ENCODE measurements around the gene EXOC6B. TPM values are rescaled to one million over a fixed set of nuclear protein-coding genes. Genes with fewer than 3 reads are reported as not detected.

The EXOC6B gene
- total RNA-seq, 1 donor from 2014 or later: 32.2 TPM

DNA sequence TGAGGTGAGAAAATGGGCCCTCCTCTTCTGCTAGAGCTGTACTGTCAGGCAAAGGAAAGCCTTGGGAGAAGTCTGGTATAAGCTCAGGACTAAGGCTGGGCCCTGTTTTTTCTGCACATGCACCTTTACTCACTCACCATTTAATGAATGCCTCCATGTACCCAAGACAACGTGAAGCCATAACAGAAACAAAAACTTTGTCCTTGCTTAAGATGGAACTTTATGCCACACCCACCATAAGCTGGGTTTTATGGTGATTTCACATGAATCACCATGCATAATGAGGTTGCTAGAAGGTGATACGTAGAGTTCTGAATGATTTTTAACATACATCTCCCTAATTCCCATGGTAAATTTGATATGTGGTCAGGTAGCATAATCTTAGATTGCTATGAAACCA is 614.5 kb downstream of the EXOC6B start:
- no peaks in the 10 kb centered on the region for H3K36me3 Mint-ChIP-seq (ENCODE audit: low read depth)
- DNase-seq (ENCODE audit: low spot score): no peak
- TF ChIP-seq CTCF (IDR thresholded peaks at IDR 0.05): no peak
- H3K9me3 Mint-ChIP-seq (ENCODE audit: low read depth): no peaks in the 10 kb centered on the region
- no peak overlapping the region for H3K4me3 Mint-ChIP-seq (ENCODE audit: unreplicated experiment)
- H3K27ac Mint-ChIP-seq (ENCODE audit: unreplicated experiment): no peak overlapping the region
- H3K4me1 Mint-ChIP-seq (ENCODE audit: low read depth): peaks cover 11% of the 10 kb centered on the region
- H3K27me3 Mint-ChIP-seq (ENCODE audit: low read depth): no peaks in the 10 kb centered on the region

DNA sequence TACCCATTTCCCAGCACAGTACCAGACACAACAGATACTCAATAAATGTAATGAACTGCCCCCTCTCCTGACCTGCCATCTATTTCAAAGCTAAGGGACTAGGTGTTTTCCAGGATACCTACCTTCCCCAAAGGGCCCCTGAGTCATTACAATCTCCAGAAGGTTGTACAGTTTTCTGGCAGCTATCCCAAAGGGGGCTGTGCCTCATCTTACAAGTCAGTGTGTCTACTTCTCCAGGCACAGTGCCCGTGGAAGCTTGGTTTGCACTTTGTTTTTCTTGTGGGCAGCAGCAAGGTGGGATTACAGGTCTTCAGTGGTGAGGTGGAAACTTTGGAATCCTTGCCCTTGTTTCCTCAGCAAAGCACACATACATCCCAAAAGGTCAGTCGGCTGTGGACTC is 615.4 kb downstream of the EXOC6B start:
- DNase-seq (ENCODE audit: low spot score): no peak
- Mint-ChIP-seq H3K27ac (ENCODE audit: unreplicated experiment) (no peak overlapping the region), H3K4me3 (ENCODE audit: unreplicated experiment) (no peak overlapping the region), H3K9me3 (ENCODE audit: low read depth) (no peaks in the 10 kb centered on the region), H3K27me3 (ENCODE audit: low read depth) (no peaks in the 10 kb centered on the region), H3K36me3 (ENCODE audit: low read depth) (no peaks in the 10 kb centered on the region), H3K4me1 (ENCODE audit: low read depth) (peaks cover 12% of the 10 kb centered on the region)
- TF ChIP-seq CTCF (IDR thresholded peaks at IDR 0.05): no peak

GRCh38 chr2:72208225-72208624 is 617.6 kb downstream of the EXOC6B start:
- no peaks in the 10 kb centered on the region for H3K36me3 Mint-ChIP-seq (ENCODE audit: low read depth)
- no peak overlapping the region for H3K4me3 Mint-ChIP-seq (ENCODE audit: unreplicated experiment)

DNA sequence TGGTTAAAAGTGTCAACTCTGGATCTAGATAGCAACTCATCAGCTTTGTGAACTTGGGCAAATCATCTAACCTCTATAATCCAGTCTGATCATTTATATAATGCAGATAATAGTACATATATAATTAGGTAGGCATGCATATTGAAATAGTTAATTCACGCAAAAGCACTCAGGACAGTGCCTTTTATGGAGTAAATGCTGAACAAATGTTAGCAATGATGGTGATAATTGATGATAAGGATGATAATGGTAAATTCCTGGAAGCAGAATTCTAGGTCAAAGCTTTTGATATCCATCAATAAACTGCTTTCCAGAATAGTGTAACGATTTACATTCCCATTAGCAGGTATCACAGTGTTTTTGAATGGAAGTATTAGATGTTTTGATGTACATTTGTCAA is 618.5 kb downstream of the EXOC6B start:
- H3K4me1 Mint-ChIP-seq (ENCODE audit: low read depth): peaks cover 14% of the 10 kb centered on the region
- TF ChIP-seq CTCF (IDR thresholded peaks at IDR 0.05): no peak
- H3K9me3 Mint-ChIP-seq (ENCODE audit: low read depth): no peaks in the 10 kb centered on the region
- H3K4me3 Mint-ChIP-seq (ENCODE audit: unreplicated experiment): no peak overlapping the region
- H3K36me3 Mint-ChIP-seq (ENCODE audit: low read depth): no peaks in the 10 kb centered on the region
- H3K27me3 Mint-ChIP-seq (ENCODE audit: low read depth): no peaks in the 10 kb centered on the region
- no peak overlapping the region for H3K27ac Mint-ChIP-seq (ENCODE audit: unreplicated experiment)
- no peak for DNase-seq (ENCODE audit: low spot score)

More at GRCh38 chr2:72208225-72208624, 617.6 kb downstream of the EXOC6B start:
- Mint-ChIP-seq H3K27me3 (ENCODE audit: low read depth) (no peaks in the 10 kb centered on the region), H3K9me3 (ENCODE audit: low read depth) (no peaks in the 10 kb centered on the region), H3K4me1 (ENCODE audit: low read depth) (peaks cover 14% of the 10 kb centered on the region), H3K27ac (ENCODE audit: unreplicated experiment) (no peak overlapping the region)
- no peak for DNase-seq (ENCODE audit: low spot score)
- no peak for TF ChIP-seq CTCF (IDR thresholded peaks at IDR 0.05)

DNA sequence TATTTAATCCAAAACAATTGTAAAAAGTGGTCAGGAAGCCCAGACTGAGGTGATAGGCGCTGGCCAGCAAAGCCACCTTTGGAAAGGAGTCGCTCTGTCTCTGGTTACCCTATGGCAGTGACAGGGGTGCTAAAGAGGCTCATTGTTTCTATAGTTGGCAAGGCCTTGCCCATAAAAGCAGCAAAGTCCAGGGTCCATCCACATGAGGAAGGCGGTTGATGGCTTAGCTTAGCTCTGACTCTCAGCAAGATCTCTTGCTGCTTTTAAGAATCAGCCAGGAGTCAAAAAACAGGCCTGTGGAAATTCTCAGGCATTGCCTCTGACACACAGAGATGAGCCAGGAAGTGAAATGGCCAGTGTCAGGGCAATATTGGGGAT is 620.3 kb downstream of the EXOC6B start:
- no peaks in the 10 kb centered on the region for H3K36me3 Mint-ChIP-seq (ENCODE audit: low read depth)
- no peak for DNase-seq (ENCODE audit: low spot score)
- no peaks in the 10 kb centered on the region for H3K9me3 Mint-ChIP-seq (ENCODE audit: low read depth)
- H3K4me3 Mint-ChIP-seq (ENCODE audit: unreplicated experiment): no peak overlapping the region
- no peak overlapping the region for H3K27ac Mint-ChIP-seq (ENCODE audit: unreplicated experiment)
- H3K27me3 Mint-ChIP-seq (ENCODE audit: low read depth): no peaks in the 10 kb centered on the region
- no peak for TF ChIP-seq CTCF (IDR thresholded peaks at IDR 0.05)
- peaks cover 14% of the 10 kb centered on the region for H3K4me1 Mint-ChIP-seq (ENCODE audit: low read depth)

Data from chondrocyte (in vitro differentiated cells).